GM20000 (cell line): ENCODE measurements around the gene VASP.

Source experiments
- DNase-seq: peaks from one replicate; pipeline ENCODE4 v3.0.0; 2012; ENCODE audit warnings: low spot score
- CTCF ChIP-seq: IDR thresholded peaks from 2 replicates; pipeline ENCODE4 v1.5.1; 2012; ENCODE audit warnings: mild to moderate bottlenecking, control low read depth; ENCODE audit errors: extremely low read depth, missing control alignments

VASP gene

GRCh38 chr19:45522010-45522941, 15.0 kb downstream of the VASP start:
- no peak for TF ChIP-seq CTCF
- DNase-seq: no peak

GRCh38 chr19:45523642-45524256, 16.5 kb downstream of the VASP start:
- DNase-seq: peak; percentile 92
- TF ChIP-seq CTCF: peak; percentile 71

DNA sequence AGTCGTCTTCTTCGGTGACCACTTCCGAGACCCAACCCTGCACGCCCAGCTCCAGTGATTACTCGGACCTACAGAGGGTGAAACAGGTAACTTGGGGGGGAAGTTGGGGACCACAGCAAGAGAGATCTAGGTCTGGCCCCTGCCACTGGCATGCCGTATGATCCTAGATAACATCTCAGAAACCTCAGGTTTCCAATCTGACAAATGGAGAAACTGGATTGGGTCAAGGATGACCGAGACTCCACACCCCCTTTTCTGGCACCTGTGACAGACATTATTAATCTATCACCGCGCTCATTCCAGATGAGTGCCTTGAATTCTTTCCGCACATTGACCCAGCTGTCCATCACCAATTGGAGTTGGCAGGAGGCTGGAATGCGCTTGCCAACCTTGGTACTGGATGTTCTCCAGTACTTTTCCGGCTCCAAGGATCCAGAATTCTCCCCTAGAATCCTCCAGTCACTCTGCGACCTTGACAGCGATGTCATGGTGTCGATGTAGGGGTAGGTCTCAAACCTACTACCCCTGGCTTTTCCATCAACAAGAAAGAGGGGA, 17.4 kb downstream of the VASP start:
- no peak for DNase-seq
- no peak for TF ChIP-seq CTCF

DNA sequence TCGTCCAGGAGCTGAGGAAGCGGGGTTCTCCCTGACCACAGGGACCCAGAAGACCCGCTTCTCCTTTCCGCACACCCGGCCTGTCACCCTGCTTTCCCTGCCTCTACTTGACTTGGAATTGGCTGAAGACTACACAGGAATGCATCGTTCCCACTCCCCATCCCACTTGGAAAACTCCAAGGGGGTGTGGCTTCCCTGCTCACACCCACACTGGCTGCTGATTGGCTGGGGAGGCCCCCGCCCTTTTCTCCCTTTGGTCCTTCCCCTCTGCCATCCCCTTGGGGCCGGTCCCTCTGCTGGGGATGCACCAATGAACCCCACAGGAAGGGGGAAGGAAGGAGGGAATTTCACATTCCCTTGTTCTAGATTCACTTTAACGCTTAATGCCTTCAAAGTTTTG, 18.9 kb downstream of the VASP start:
- DNase-seq: no peak
- no peak for TF ChIP-seq CTCF

DNA sequence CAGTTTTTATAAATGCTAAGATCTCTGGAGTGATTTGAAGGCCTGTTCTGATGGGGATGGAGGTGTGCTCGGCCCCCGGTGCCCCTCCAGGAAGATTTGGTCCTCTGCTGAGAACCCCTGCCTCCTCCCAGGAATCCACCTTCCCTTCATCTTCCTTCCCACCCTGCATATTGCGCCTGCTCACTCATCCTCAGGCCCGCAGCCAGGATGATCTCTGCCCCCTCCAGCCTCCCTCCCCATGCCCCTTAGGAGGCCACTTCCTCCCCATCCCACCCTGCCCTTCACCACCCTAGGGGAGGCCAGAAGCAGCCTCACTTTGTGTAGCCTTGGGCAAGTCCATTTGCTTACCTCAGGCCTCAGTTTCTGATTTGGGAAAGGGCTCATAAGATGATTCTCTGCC, 19.7 kb downstream of the VASP start:
- no peak for DNase-seq
- TF ChIP-seq CTCF: no peak

DNA sequence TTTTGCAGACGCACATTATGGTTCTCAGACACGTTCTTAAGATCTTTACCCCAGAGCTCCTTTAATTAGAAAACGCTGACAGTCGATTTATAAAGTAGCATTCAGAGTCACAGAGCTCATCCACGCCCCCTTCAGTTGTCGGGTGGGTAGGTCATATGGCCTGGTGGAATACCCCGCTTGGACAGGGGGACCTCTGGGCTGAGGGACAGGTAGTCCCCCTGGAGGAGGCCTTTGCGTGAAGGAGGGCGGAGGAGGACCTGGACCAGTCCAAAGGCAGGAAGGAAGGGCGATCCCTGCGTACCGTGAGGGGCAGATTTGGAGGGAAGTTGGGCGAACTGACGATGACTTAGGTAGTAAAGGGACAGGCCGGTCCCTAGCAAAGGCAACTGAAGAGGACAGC, 20.5 kb downstream of the VASP start:
- DNase-seq: no peak
- TF ChIP-seq CTCF: no peak

DNA sequence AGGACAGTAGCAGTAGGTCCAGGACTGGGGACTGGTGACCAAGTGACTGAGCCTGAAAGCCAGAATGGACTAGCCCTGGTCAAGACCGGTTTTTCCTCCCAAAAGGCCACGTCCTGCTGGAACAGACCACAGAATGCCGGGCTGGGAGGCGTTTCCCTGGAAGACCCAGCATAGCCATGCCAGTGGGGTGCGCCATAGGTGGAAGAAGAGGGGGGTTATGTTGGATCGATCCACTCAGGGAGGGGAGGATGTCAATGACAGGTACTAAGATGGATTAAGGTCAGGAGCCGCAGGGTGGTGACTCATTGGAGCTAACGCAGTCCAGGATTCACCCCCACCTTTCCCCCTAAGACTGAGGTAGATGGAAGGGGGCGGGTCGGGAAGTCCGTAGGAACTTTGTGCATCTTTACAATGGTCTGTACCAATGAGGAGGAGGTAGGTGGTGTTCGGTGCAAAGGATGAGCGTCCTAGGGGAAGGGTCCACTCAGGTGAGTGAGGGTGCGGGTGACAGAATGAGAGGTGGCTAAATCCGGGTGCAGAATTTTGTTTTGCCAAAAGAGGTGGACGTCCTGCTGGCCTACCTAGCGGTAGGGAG, 21.0 kb downstream of the VASP start:
- no peak for TF ChIP-seq CTCF
- DNase-seq: no peak
